Activated CD4-positive, alpha-beta T cell treated with anti-CD3 and anti-CD28 coated beads, Interleukin-2, amount 50 U/mL, for 24 hours (primary cell): ENCODE results near the gene FUT8.
"Not testable (repeated sequence)": the region's sequence is repeated elsewhere in the genome, so short reads cannot be mapped to it uniquely, and the experiment has no call there.

Source experiments
- DNase-seq, 2 donors: peaks; one replicate each; pipeline ENCODE4 v3.0.0-alpha.2; 2020; ENCODE audit warnings: low read depth in 1 of 2, low spot score in 1 of 2

FUT8 gene

DNA sequence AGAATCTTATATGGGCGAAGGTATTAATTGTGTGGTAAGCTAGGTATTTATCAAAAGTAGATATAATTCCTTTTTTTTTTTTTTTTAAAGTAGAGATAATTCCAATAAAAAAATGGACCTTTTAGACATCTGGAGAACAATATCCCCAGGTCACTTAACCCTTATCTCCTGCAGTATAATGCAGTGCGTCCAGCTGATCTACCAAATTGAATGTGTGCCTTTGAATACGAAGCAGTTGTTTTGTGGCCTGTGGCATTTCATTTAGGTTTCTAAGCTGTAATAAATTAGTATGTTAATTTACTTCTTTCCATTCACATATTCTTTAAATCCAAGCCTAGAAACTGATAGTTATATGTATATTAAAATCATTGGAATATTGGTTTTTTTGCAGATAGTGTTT is 3.1 kb downstream of the FUT8 start:
- DNase-seq, result no peak

- DNase-seq, result no peak
These were observed 7.2 kb downstream of the FUT8 start for GRCh38 chr14:65419593-65420252.

GRCh38 chr14:65421201-65421981 is 8.9 kb downstream of the FUT8 start:
- DNase-seq, result no peak

DNA sequence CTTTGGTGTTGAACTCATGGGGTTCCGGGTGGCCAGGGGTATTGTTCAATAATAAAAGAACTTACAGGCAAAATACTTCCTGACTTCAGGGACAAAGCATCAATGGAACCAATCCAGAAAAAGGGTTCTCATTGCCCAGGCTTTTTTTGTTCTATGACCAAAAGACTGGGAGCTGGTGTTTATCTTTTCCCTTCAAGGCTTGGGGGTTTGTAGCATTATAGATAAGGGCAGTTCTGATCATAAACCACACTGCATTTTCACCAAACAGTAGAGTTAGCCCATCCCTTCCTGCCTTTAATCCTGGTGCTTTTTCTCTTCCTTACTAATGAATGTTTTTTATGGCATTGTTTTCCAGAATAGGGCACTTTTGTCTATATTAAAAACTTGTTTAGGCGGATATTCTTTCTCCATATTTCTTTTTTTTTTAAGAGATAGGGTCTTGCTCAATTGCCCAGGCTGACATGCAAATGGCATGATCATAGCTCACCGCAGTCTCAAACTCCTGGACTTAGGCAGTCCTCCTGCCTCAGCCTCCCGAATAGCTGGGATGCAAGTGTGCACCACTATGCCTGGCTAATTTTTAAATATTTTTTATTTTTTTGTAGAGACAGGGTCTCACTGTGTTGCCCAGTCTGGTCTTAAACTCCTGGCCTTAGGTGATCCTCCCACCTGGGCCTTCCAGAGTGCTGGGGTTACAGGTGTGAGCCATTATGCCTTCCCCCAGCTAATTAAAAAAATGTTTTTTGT is 9.7 kb downstream of the FUT8 start:
- DNase-seq, result no peak

GRCh38 chr14:65423982-65424381 is 11.5 kb downstream of the FUT8 start:
- DNase-seq, result no peak

GRCh38 chr14:65424531-65424930 is 12.0 kb downstream of the FUT8 start:
- no peak for DNase-seq

- DNase-seq, result no peak
These were observed 13.4 kb downstream of the FUT8 start for GRCh38 chr14:65425885-65426284.

DNA sequence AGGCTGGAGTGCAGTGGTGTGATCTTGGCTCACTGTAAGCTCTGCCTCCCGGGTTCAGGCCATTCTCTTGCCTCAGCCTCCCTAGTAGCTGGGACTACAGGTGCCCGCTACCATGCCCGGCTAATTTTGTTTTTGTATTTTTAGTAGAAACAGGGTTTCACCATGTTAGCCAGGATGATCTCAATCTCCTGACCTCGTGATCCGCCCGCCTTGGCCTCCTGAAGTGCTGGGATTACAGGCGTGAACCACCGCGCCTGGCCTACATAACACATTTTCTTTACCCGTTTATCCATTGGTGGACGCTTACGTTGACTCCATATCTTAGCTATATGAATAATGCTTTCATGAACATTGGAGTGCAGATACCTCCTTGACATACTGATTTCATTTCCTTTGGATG is 14.4 kb downstream of the FUT8 start:
- not testable (repeated sequence) for DNase-seq

DNA sequence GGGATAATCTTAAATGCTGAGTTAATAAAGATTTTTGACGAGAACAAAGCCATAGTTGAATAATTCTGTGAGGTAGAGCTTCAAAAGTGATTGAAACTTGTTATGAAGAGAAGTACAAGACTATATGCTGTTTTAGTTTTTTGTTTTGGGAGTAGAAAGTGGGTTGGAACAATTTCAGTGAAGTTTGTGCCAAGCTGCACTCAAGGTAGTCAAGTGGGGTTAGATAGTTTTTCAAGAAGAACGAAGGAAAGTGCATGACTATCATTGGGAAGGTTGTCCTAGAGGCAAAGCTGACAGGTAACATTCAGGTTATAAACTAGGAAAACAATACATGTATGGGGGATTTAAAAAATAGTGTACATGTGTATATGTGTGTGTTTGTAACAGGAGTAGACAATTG is 16.2 kb downstream of the FUT8 start:
- DNase-seq, result no peak

DNA sequence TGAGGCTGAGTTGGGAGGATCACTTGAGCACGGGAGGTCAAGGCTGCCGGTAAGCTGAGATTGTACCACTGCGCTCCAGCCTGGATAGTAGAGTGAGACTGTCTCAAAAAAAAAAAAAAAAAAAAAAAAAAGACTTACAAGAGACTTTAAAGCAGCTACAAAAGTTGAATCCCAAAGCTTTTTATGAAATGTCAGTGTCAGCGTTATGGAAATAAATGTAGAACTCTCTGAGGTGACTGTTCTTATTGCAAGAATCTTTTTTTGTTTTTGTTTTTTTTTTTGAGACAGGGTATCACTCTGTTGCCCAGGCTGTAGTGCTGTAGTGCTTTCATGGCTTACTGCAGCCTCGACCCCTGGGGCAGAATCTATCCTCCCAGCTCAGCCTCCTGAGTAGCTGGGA is 17.2 kb downstream of the FUT8 start:
- DNase-seq, result no peak

GRCh38 chr14:65431245-65431644 is 18.7 kb downstream of the FUT8 start:
- no peak for DNase-seq

DNA sequence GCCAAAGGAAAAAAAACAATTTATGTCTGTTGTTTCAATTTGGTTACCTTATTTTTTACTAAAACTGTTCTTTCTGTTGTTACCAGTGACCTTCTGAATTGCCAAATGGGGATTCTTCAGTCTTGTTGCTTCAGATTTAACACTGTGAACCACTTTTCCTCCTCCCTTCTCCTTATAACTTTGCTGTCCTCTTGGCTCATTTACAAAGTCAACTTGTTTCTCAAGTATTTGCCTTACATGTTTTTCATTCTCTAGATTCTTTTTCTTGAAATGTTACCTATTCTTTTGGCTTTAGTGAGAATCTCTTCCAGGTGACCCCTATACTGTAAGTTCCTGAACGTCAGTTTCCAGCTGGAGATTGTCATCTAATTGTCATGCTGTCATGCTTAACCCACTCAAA is 19.4 kb downstream of the FUT8 start:
- DNase-seq, result no peak

- DNase-seq, result no peak
These were observed 19.9 kb downstream of the FUT8 start for GRCh38 chr14:65432361-65432948.

DNA sequence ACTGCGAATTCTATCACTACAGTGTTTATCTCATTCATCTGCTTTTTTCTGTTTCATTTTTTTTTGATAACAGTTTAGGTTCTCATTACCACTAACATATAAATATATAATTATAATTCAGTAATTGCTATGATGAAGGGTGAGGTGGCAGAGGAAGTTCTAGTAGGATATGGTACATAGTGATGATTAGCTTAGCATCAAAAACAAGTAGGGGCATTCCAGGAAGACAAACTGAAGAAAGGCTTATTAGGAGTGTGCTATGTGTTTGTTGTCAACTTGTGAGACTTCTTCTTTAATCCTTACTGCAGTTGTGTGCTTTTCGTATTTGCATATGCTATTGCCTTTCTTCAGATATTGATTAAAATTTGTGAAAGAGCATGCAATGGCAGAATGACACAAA is 20.6 kb downstream of the FUT8 start:
- no peak for DNase-seq

DNA sequence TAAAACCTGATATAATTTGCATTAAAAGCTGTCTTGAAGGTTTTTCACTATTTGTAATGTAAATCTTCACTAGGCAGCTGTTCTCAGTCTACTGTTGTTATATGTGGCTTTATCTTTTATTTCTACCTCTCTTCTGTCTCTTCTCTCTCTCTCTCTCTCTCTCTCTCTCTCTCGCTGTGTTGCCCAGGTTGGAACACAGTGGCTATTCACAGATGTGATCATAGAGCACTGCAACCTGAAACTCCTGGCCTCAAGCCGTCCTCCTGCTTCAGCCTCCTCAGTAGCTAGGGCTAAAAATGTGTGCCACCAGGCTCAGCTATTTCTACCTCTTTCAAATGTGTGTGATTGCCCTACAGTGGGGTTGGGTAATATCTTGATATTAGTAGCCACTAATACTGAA is 21.1 kb downstream of the FUT8 start:
- no peak for DNase-seq

DNA sequence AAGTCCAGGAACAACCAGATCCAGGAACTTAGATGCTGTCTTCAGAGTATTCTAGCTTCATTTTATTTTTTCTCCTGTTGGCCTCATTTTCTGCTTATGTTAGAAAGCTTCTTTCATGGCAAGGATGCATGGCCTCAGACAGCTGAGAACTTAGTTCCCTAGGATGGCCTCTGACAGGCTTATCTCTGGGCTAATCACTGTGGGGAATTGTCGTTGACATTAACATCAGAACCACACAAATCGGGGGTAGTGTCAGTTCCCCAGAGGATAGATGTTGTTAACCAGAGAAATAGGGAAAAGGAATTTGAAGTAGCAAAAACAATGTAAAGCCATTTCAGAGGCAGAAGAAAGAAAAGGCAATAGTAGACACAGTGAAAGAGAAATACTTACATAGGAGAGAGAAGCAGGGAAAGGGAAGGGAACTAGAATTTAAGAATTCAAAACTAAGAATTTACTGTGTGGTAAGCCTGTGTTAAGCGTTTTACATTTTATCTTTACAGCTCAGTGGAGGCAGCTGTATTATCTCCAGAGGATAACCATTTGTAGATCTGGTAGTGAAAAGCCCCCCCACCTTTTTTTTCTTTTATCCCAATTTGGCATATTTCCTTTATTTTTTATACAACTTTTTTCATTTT is 21.8 kb downstream of the FUT8 start:
- DNase-seq, result no peak

- no peak for DNase-seq
These were observed 25.9 kb downstream of the FUT8 start for GRCh38 chr14:65438266-65438933.

GRCh38 chr14:65439117-65439516 is 26.6 kb downstream of the FUT8 start:
- DNase-seq, result no peak

GRCh38 chr14:65440230-65440629 is 27.7 kb downstream of the FUT8 start:
- DNase-seq, result no peak

GRCh38 chr14:65444230-65444629 is 31.7 kb downstream of the FUT8 start:
- no peak for DNase-seq

GRCh38 chr14:65446159-65446558 is 33.6 kb downstream of the FUT8 start:
- DNase-seq, result no peak
